Keratinocyte (primary cell): ENCODE measurements around the gene HARBI1. TPM values are rescaled to one million over a fixed set of nuclear protein-coding genes. Genes with fewer than 3 reads are reported as not detected.

Experiments
- DNase-seq: peaks from one replicate; pipeline ENCODE4 v3.0.0-alpha.2; 2011; ENCODE audit warnings: low read depth, missing footprints, low spot score
- FAIRE-seq: peaks from 2 replicates; lab custom pipeline; 2011; peaks lifted over from hg19 to GRCh38; lab: Jason Lieb, UNC
- H2AFZ ChIP-seq: 2 replicates; pipeline ENCODE4 v1.6.0; 2012; ENCODE audit warnings: low read length, control low read depth, inconsistent platforms; ENCODE audit not compliant: control insufficient read depth
- H3K27ac ChIP-seq: 2 replicates; pipeline ENCODE4 v1.5.1; 2011; ENCODE audit warnings: low read length; ENCODE audit not compliant: control insufficient read depth, insufficient read depth
- H3K27me3 ChIP-seq: 3 replicates; pipeline ENCODE4 v1.6.0; 2011; ENCODE audit warnings: low read length; ENCODE audit not compliant: control insufficient read depth, insufficient read depth; ENCODE audit errors: extremely low read depth
- H3K36me3 ChIP-seq, 2 experiments: 2 replicates in 1 of 2; 3 replicates in 1 of 2; pipeline ENCODE4 v1.5.1; 2011; ENCODE audit warnings: low read length in 2 of 2, mild to moderate bottlenecking in 1 of 2; ENCODE audit not compliant: control insufficient read depth in 2 of 2, insufficient read depth in 2 of 2; ENCODE audit errors: extremely low read depth in 1 of 2
- H3K4me1 ChIP-seq: 3 replicates; pipeline ENCODE4 v1.5.1; 2011; ENCODE audit warnings: low read length; ENCODE audit not compliant: control insufficient read depth, insufficient read depth; ENCODE audit errors: extremely low read depth
- H3K4me2 ChIP-seq: 3 replicates; pipeline ENCODE4 v1.6.0; 2011; ENCODE audit warnings: low read depth, low read length; ENCODE audit not compliant: control insufficient read depth, insufficient read depth; ENCODE audit errors: extremely low read depth
- H3K4me3 ChIP-seq, 3 experiments: fragments of 200-600 bp in 1 of 3; sonication (generic) in 1 of 3; 2 replicates in 2 of 3; 3 replicates in 1 of 3; pipeline ENCODE4 v1.5.1; 2011 to 2016; ENCODE audit warnings: low read length in 3 of 3, mild to moderate bottlenecking in 3 of 3, control low read depth in 2 of 3, inconsistent platforms in 1 of 3, low read depth in 1 of 3, mixed read lengths in 1 of 3, mixed run types in 1 of 3, moderate library complexity in 1 of 3; ENCODE audit not compliant: control insufficient read depth in 2 of 3, insufficient read depth in 2 of 3; ENCODE audit errors: extremely low read depth in 1 of 3
- H3K79me2 ChIP-seq: 2 replicates; pipeline ENCODE4 v1.6.0; 2012; ENCODE audit warnings: low read length; ENCODE audit not compliant: control insufficient read depth, insufficient read depth
- H3K9ac ChIP-seq: 3 replicates; pipeline ENCODE4 v1.6.0; 2011; ENCODE audit warnings: low read length; ENCODE audit not compliant: control insufficient read depth, insufficient read depth; ENCODE audit errors: extremely low read depth
- H3K9me1 ChIP-seq: 3 replicates; pipeline ENCODE4 v1.6.0; 2011; ENCODE audit warnings: low read length; ENCODE audit not compliant: control insufficient read depth, insufficient read depth; ENCODE audit errors: extremely low read depth
- H3K9me3 ChIP-seq: 2 replicates; pipeline ENCODE4 v1.5.1; 2012; ENCODE audit warnings: low read depth, low read length; ENCODE audit not compliant: control insufficient read depth
- H4K20me1 ChIP-seq: 3 replicates; pipeline ENCODE4 v1.6.0; 2011; ENCODE audit warnings: low read length; ENCODE audit not compliant: control insufficient read depth, insufficient read depth; ENCODE audit errors: extremely low read depth
- EZH2 ChIP-seq: IDR thresholded peaks from one replicate; pipeline ENCODE4 v1.6.1; 2012; ENCODE audit warnings: inconsistent platforms, mild to moderate bottlenecking, low read length, moderate library complexity
- dilution Hi-C: fragments of 300-500 bp; cut with MboI; formaldehyde crosslinking; loops from one replicate; pipeline ENCODE4 v1.7.0; 2020; ENCODE audit warnings: low sequenced_read_pairs; ENCODE audit not compliant: extremely low pct_ligation_motif_present
- polyA plus RNA-seq, 5 experiments: library from polyadenylated mRNA; depleted of rRNA in 3 of 5; stranded (reverse) in 3 of 5; stranded (forward) in 1 of 5; unstranded in 1 of 5; fragments of >200 nt; gene quantifications; 1 replicate in 1 of 5; 2 replicates in 3 of 5; 3 replicates in 1 of 5; pipeline versions ENCODE4 v1.2.1 to v1.2.3, GENCODE V29; 2011 to 2012; ENCODE audit warnings: missing spikeins in 2 of 5, low read depth in 1 of 5, low replicate concordance in 1 of 5
- TF ChIP-seq, protein P1 (sequence below), 3 experiments: IDR thresholded peaks in 1 of 3; conservative IDR thresholded peaks in 1 of 3; optimal IDR thresholded peaks in 1 of 3; 2 replicates in 2 of 3; 3 replicates in 1 of 3; pipeline versions ENCODE3 to v1.5.1; 2011; ENCODE audit warnings: low read length in 3 of 3, mild to moderate bottlenecking in 3 of 3, moderate library complexity in 2 of 3, control low read depth in 1 of 3, inconsistent platforms in 1 of 3; ENCODE audit not compliant: insufficient read depth in 2 of 3; ENCODE audit errors: extremely low read depth in 1 of 3

HARBI1 gene
- polyA plus RNA-seq, 1 donor (not counting 4 experiments of a cell fraction or from before 2014, with no cell fraction given), result 5.5 TPM

DNA sequence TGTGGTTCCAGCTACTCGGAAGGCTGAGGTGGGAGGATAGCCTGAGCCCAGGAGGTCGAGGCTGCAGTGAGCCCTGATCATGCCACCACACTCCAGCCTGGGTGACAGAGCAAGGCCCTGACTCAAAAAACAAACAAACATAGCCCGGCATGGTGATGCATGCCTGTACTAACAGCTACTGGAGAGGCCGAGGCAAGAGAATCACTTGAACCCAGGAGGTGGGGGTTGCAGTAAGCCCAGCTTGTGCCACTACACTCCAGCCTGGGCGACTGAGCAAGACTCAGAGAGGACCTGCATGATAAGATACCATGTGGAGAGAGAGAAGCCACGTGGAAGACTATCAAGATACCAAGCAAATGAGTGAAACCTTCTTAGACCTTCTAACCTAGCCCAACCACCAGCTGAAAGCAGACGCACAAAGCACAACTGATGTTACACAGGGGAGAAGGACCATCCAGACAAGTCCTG lies 59.3 kb downstream of the HARBI1 start:
- no peak for FAIRE-seq
- H3K27ac ChIP-seq, result no peak overlapping the region
- no peak overlapping the region for H3K4me2 ChIP-seq
- no peaks in the 10 kb centered on the region for H3K36me3 ChIP-seq
- H3K79me2 ChIP-seq, result peaks cover 72% of the 10 kb centered on the region
- peaks cover 34% of the 10 kb centered on the region for H3K4me1 ChIP-seq
- no peak for TF ChIP-seq EZH2
- TF ChIP-seq, protein P1, sequence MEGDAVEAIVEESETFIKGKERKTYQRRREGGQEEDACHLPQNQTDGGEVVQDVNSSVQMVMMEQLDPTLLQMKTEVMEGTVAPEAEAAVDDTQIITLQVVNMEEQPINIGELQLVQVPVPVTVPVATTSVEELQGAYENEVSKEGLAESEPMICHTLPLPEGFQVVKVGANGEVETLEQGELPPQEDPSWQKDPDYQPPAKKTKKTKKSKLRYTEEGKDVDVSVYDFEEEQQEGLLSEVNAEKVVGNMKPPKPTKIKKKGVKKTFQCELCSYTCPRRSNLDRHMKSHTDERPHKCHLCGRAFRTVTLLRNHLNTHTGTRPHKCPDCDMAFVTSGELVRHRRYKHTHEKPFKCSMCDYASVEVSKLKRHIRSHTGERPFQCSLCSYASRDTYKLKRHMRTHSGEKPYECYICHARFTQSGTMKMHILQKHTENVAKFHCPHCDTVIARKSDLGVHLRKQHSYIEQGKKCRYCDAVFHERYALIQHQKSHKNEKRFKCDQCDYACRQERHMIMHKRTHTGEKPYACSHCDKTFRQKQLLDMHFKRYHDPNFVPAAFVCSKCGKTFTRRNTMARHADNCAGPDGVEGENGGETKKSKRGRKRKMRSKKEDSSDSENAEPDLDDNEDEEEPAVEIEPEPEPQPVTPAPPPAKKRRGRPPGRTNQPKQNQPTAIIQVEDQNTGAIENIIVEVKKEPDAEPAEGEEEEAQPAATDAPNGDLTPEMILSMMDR (optimal IDR thresholded peaks at IDR 0.05 in 1 of 3, IDR thresholded peaks at IDR 0.05 in 1 of 3, conservative IDR thresholded peaks at IDR 0.05 in 1 of 3; ENCODE audit: extremely low read depth in 1 of 3, insufficient read depth in 2 of 3, low read length in 3 of 3), result no peak
- no peaks in the 10 kb centered on the region for H3K27me3 ChIP-seq
- no peaks in the 10 kb centered on the region for H3K9me1 ChIP-seq
- DNase-seq, result no peak
- H3K4me3 ChIP-seq, result no peak overlapping the region
- H3K9me3 ChIP-seq, result no peaks in the 10 kb centered on the region
- H2AFZ ChIP-seq, result no peak overlapping the region
- no peak overlapping the region for H3K9ac ChIP-seq
- dilution Hi-C loops, result no loop called here
- no peaks in the 10 kb centered on the region for H4K20me1 ChIP-seq

DNA sequence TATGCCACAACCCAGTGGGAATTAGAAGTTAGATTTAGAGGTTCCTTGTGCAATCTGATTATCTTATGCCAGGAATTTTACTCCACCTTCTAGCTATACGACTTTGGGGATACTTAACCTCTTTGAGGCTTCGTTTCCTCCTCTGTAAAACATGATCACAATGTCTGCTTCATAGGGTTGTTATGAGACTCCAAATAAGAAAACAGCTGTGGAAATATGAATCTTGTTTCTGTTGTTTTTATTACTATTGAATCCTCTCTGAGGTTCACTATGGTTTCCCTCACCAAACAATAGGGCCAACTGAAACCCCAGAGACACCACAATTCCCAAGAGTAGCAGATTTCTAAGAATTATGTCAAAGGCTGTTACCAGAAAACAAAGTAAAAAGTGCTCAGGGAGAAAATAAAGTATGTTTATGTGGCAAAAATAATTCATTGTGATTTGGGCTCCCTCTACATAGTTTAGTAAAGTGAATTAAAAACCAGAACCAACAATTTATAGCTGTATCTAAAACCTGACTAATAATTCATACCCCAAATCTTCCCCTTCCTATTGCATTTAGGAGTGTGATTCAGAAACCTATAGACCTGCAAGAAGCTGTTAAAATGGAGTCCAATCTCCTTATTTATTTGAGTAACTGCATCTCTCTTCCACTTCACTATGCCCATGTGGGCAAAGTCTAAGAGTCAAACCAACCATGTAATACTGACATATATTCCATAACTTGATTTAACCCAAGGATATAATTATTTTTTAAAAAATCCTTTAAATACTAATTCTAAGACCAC lies 61.6 kb downstream of the HARBI1 start:
- no peaks in the 10 kb centered on the region for H3K27me3 ChIP-seq
- H3K4me3 ChIP-seq, result no peak overlapping the region
- peak overlapping the region; percentile 87 for H3K27ac ChIP-seq
- H3K4me1 ChIP-seq, result peaks cover 23% of the 10 kb centered on the region
- H2AFZ ChIP-seq, result no peak overlapping the region
- no peak for DNase-seq
- H3K79me2 ChIP-seq, result peaks cover 66% of the 10 kb centered on the region
- H3K36me3 ChIP-seq, result no peaks in the 10 kb centered on the region
- H4K20me1 ChIP-seq, result no peaks in the 10 kb centered on the region
- FAIRE-seq, result no peak
- no peak overlapping the region for H3K4me2 ChIP-seq
- no peak overlapping the region for H3K9ac ChIP-seq
- dilution Hi-C loops, result no loop called here
- no peak for TF ChIP-seq EZH2
- TF ChIP-seq, protein P1 (optimal IDR thresholded peaks at IDR 0.05 in 1 of 3, IDR thresholded peaks at IDR 0.05 in 1 of 3, conservative IDR thresholded peaks at IDR 0.05 in 1 of 3; ENCODE audit: extremely low read depth in 1 of 3, insufficient read depth in 2 of 3, low read length in 3 of 3), result no peak
- H3K9me3 ChIP-seq, result no peaks in the 10 kb centered on the region
- no peaks in the 10 kb centered on the region for H3K9me1 ChIP-seq
